SU-DHL-6 (cell line): ENCODE measurements around the gene PLPP1.

Source experiments
- H2AFZ ChIP-seq: fragments of 200-600 bp; sonication (generic); 2 replicates; pipeline ENCODE4 v1.6.1; 2014; ENCODE audit warnings: low read depth, mild to moderate bottlenecking, moderate library complexity, mixed read lengths, antibody characterized with exemption, low read length; ENCODE audit not compliant: severe bottlenecking
- H3F3A ChIP-seq: fragments of 200-600 bp; shearing (Covaris generic); 2 replicates; pipeline ENCODE4 v1.6.0; 2016; ENCODE audit warnings: antibody characterized with exemption, mild to moderate bottlenecking; ENCODE audit not compliant: insufficient read depth
- H3K27ac ChIP-seq: fragments of 200-600 bp; sonication (generic); 2 replicates; pipeline ENCODE4 v1.5.1; 2016; ENCODE audit warnings: low read depth, mild to moderate bottlenecking, low read length, moderate library complexity, mixed read lengths
- H3K27me3 ChIP-seq: fragments of 200-600 bp; sonication (generic), shearing (Covaris generic); 2 replicates; pipeline ENCODE4 v1.6.0; 2014; ENCODE audit warnings: mild to moderate bottlenecking, low read length
- H3K36me3 ChIP-seq: fragments of 200-600 bp; sonication (generic); 2 replicates; pipeline ENCODE4 v1.6.1; 2014; ENCODE audit warnings: mild to moderate bottlenecking, low read length, mixed read lengths
- H3K4me2 ChIP-seq: fragments of 300-600, 200-600 bp; shearing (Covaris generic), sonication (generic); 2 replicates; pipeline ENCODE4 v1.6.0; 2014; ENCODE audit warnings: low read length, low read depth, mild to moderate bottlenecking; ENCODE audit not compliant: poor library complexity, severe bottlenecking
- H3K4me3 ChIP-seq: fragments of 200-600 bp; sonication (generic); 2 replicates; pipeline ENCODE4 v1.5.1; 2014; ENCODE audit warnings: antibody characterized with exemption, low read length, mild to moderate bottlenecking, mixed read lengths; ENCODE audit not compliant: insufficient read depth, poor library complexity, severe bottlenecking
- H3K79me2 ChIP-seq: fragments of 200-600 bp; sonication (generic); 2 replicates; pipeline ENCODE4 v1.6.1; 2014; ENCODE audit warnings: mild to moderate bottlenecking, low read length, moderate library complexity; ENCODE audit not compliant: insufficient read depth
- H3K9ac ChIP-seq: fragments of 200-600 bp; sonication (generic); 2 replicates; pipeline ENCODE4 v1.7.0; 2014; ENCODE audit warnings: mild to moderate bottlenecking, low read length
- H3K9me2 ChIP-seq: fragments of 200-600 bp; sonication (generic); replicated peaks from 2 replicates; pipeline ENCODE4 v1.6.1; 2014; ENCODE audit warnings: low read length; ENCODE audit not compliant: insufficient read depth
- H3K9me3 ChIP-seq: fragments of 200-600 bp; sonication (generic); 2 replicates; pipeline ENCODE4 v1.6.1; 2014; ENCODE audit warnings: low read length, mixed read lengths; ENCODE audit not compliant: insufficient read depth
- H4K20me1 ChIP-seq: fragments of 200-600 bp; sonication (generic); 2 replicates; pipeline ENCODE4 v1.6.1; 2014; ENCODE audit warnings: low read depth, mild to moderate bottlenecking, antibody characterized with exemption, low read length, moderate library complexity, mixed read lengths
- EZH2phosphoT487 ChIP-seq: fragments of 200-600 bp; sonication (generic), shearing (Covaris generic); conservative IDR thresholded peaks from 2 replicates; pipeline ENCODE4 v1.6.1; 2018; ENCODE audit warnings: mild to moderate bottlenecking, antibody characterized with exemption, low read length, moderate library complexity, mixed read lengths
- TF ChIP-seq, protein P1 (sequence below): fragments of 200-600 bp; sonication (generic); IDR thresholded peaks from one replicate; pipeline ENCODE4 v1.5.1; 2017; ENCODE audit warnings: antibody characterized with exemption, mild to moderate bottlenecking, low read length, moderate library complexity; ENCODE audit not compliant: insufficient read depth, poor library complexity, severe bottlenecking

The PLPP1 gene

DNA sequence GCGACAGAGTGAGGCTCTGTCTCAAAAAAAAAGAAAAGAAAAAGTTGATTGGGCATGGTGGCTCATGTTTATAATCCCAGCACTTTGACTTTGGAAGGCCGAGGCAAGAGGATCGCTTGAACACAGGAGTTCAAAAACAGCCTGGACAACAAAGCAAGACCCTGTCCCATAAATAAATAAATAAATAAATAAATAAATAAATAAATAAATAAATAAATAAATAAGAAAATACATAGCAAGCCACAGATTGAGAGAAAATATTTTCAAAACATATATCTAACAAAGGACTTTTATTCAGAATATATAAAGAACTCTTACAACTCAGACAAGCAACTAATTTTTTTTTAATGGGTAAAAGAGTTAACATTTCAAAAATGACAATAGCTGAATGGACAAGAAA lies 71.2 kb downstream of the PLPP1 start:
- H3K79me2 ChIP-seq: 0 out of 2 replicates have a peak, but pooled peaks cover 3% of the 10 kb centered on the region
- no peak overlapping the region for H3K4me2 ChIP-seq
- H3K9me2 ChIP-seq: no peaks in the 10 kb centered on the region
- no peaks in the 10 kb centered on the region for H3K9me3 ChIP-seq
- no peaks in the 10 kb centered on the region for H4K20me1 ChIP-seq
- H3K27ac ChIP-seq: no peak overlapping the region
- H2AFZ ChIP-seq: no peak overlapping the region
- H3K27me3 ChIP-seq: no peaks in the 10 kb centered on the region
- TF ChIP-seq, protein P1, sequence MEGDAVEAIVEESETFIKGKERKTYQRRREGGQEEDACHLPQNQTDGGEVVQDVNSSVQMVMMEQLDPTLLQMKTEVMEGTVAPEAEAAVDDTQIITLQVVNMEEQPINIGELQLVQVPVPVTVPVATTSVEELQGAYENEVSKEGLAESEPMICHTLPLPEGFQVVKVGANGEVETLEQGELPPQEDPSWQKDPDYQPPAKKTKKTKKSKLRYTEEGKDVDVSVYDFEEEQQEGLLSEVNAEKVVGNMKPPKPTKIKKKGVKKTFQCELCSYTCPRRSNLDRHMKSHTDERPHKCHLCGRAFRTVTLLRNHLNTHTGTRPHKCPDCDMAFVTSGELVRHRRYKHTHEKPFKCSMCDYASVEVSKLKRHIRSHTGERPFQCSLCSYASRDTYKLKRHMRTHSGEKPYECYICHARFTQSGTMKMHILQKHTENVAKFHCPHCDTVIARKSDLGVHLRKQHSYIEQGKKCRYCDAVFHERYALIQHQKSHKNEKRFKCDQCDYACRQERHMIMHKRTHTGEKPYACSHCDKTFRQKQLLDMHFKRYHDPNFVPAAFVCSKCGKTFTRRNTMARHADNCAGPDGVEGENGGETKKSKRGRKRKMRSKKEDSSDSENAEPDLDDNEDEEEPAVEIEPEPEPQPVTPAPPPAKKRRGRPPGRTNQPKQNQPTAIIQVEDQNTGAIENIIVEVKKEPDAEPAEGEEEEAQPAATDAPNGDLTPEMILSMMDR: no peak
- TF ChIP-seq EZH2phosphoT487: no peak
- no peaks in the 10 kb centered on the region for H3F3A ChIP-seq
- no peak overlapping the region for H3K9ac ChIP-seq
- H3K36me3 ChIP-seq: no peaks in the 10 kb centered on the region; the same call in 1 of the 2 replicates
- no peak overlapping the region for H3K4me3 ChIP-seq

DNA sequence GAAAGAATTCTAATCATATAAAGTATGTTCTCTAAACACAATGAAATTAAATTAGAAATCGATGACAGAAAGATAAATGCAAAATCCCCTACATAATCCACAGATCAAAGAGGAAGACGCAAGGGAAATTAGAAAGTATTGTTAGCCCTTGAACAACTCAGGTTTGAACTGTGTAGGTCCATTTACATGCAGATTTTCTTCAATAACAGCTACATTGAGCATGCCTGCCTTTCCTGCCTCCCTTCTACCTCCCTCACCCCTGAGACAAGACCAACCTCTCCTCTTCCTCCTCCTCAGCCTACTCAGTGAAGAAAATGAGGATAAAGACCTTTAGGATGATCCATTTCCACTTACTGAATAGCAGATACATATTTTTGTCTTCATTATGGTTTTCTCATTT lies 75.2 kb downstream of the PLPP1 start:
- no peaks in the 10 kb centered on the region for H4K20me1 ChIP-seq
- H2AFZ ChIP-seq: no peak overlapping the region
- H3F3A ChIP-seq: no peaks in the 10 kb centered on the region
- no peak overlapping the region for H3K4me3 ChIP-seq
- H3K27me3 ChIP-seq: no peaks in the 10 kb centered on the region
- H3K4me2 ChIP-seq: no peak overlapping the region
- 0 out of 2 replicates have a peak, but pooled peaks cover 3% of the 10 kb centered on the region for H3K79me2 ChIP-seq
- H3K9ac ChIP-seq: no peak overlapping the region
- no peak overlapping the region for H3K27ac ChIP-seq
- TF ChIP-seq, protein P1: no peak
- TF ChIP-seq EZH2phosphoT487: no peak
- H3K36me3 ChIP-seq: no peaks in the 10 kb centered on the region
- H3K9me3 ChIP-seq: no peaks in the 10 kb centered on the region
- H3K9me2 ChIP-seq: no peaks in the 10 kb centered on the region

DNA sequence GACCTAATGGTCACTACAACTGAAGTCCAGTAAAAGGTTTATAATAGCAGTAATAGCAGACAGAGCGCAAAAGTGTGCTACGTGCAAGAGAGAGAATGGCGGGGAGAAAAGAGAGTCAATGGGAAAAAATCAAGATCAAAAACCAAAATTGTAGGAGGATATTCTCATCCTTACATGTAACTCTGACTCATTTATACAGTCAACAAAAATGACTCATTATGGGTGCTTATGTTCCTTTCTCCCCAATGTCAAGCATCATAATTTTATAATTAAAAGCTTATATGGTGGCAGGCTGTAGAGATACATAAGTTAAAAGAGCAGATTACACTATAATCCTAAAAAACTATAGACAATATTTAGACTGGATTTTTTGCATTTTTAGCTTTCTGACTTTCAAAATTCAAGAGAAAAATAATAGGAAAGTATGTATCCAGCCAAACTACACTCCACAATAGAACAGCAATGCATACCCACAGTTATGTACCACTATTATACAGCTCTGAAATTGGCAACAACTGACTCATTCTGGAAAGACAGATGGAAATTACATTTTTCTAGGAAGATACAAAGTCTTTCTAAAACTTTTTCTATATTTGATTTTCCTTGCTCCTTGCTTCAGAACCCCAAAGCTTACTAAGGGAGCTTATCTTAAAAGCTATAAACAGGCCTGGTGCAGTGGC lies 78.4 kb downstream of the PLPP1 start:
- Histone ChIP-seq H3K27ac (no peak overlapping the region), H3K27me3 (no peaks in the 10 kb centered on the region), H3K9me2 (no peaks in the 10 kb centered on the region), H3F3A (no peaks in the 10 kb centered on the region), H3K9ac (no peak overlapping the region), H3K4me3 (no peak overlapping the region), H3K4me2 (no peak overlapping the region), H3K9me3 (no peaks in the 10 kb centered on the region), H3K36me3 (no peaks in the 10 kb centered on the region; the same call in 1 of the 2 replicates), H2AFZ (no peak overlapping the region), H3K79me2 (0 out of 2 replicates have a peak, but pooled peaks cover 3% of the 10 kb centered on the region), H4K20me1 (no peaks in the 10 kb centered on the region)
- TF ChIP-seq, protein P1: no peak
